ENCODE results near the gene SCD5. TPM values are rescaled to one million over a fixed set of nuclear protein-coding genes. Genes with fewer than 3 reads are reported as not detected.
A peak's percentile ranks its signal among the peaks of the same experiment; 100 is the strongest.

SCD5 gene
- total RNA-seq, 1 donor from 2014 or later = 36.6 TPM

DNA sequence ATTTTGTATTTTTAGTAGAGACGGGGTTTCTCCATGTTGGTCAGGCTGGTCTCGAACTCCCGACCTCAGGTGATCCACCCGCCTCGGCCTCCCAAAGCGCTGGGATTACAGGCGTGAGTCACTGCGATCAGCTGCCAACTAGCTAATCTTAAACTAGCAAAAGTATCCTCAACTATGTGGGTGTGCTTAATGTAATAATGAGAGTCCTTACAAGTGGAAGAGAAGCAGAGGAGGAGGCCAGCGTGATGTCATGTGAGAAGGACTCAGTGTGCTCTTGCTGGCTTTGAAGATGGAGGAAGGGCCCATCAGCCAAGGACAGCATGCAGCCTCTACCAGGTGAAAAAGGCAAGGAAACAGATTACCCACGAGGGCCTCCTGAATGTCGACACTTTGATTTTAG, 19.6 kb downstream of the SCD5 start:
- peaks cover 22% of the 10 kb centered on the region for H3K36me3 Mint-ChIP-seq
- DNase-seq (ENCODE audit: extremely low spot score, unreplicated experiment) = no peak
- H3K4me1 Mint-ChIP-seq (ENCODE audit: unreplicated experiment) = peaks cover 57% of the 10 kb centered on the region

DNA sequence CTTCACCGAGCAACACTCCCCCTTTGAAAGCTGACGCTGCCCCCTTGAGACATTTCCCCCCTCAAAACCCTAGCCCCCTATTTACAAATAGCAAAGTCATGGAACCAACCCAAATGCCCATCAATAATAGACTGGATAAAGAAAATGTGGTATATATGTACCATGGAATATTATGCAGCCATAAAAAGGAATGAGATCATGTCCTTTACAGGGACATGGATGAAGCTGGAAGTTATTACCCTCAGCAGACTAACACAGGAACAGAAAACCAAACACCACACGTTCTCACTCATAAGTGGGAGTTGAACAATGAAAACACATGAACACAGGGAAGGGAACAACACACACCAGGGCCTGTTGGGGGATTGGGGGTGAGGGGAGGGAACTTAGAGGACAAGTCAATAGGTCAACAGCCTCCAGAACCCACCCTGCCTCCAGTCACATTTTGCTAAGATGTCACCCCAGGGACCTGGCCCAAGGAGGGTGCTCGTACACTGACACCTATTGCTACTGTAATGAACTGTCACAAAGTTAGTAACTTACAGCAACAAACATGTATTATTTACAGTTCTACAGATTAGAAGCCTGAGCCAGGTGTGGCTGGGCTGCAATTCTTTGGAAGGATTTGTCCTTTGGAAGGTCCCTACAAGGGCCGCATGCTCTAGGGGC, 20.6 kb downstream of the SCD5 start:
- no peak overlapping the region for H3K4me3 Mint-ChIP-seq
- DNase-seq (ENCODE audit: extremely low spot score, unreplicated experiment) = no peak
- peaks cover 3% of the 10 kb centered on the region for H3K27me3 Mint-ChIP-seq
- peaks cover 55% of the 10 kb centered on the region for H3K4me1 Mint-ChIP-seq (ENCODE audit: unreplicated experiment)
- no peak overlapping the region for H3K27ac Mint-ChIP-seq
- TF ChIP-seq, protein P1, sequence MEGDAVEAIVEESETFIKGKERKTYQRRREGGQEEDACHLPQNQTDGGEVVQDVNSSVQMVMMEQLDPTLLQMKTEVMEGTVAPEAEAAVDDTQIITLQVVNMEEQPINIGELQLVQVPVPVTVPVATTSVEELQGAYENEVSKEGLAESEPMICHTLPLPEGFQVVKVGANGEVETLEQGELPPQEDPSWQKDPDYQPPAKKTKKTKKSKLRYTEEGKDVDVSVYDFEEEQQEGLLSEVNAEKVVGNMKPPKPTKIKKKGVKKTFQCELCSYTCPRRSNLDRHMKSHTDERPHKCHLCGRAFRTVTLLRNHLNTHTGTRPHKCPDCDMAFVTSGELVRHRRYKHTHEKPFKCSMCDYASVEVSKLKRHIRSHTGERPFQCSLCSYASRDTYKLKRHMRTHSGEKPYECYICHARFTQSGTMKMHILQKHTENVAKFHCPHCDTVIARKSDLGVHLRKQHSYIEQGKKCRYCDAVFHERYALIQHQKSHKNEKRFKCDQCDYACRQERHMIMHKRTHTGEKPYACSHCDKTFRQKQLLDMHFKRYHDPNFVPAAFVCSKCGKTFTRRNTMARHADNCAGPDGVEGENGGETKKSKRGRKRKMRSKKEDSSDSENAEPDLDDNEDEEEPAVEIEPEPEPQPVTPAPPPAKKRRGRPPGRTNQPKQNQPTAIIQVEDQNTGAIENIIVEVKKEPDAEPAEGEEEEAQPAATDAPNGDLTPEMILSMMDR (conservative IDR thresholded peaks at IDR 0.05) = no peak
- no peaks in the 10 kb centered on the region for H3K9me3 Mint-ChIP-seq
- H3K36me3 Mint-ChIP-seq = peaks cover 23% of the 10 kb centered on the region

More for the DNA sequence above, 19.6 kb downstream of the SCD5 start:
- Mint-ChIP-seq H3K27me3 (peaks cover 3% of the 10 kb centered on the region), H3K27ac (no peak overlapping the region), H3K9me3 (no peaks in the 10 kb centered on the region), H3K4me3 (no peak overlapping the region)
- TF ChIP-seq, protein P1 (conservative IDR thresholded peaks at IDR 0.05) = no peak

DNA sequence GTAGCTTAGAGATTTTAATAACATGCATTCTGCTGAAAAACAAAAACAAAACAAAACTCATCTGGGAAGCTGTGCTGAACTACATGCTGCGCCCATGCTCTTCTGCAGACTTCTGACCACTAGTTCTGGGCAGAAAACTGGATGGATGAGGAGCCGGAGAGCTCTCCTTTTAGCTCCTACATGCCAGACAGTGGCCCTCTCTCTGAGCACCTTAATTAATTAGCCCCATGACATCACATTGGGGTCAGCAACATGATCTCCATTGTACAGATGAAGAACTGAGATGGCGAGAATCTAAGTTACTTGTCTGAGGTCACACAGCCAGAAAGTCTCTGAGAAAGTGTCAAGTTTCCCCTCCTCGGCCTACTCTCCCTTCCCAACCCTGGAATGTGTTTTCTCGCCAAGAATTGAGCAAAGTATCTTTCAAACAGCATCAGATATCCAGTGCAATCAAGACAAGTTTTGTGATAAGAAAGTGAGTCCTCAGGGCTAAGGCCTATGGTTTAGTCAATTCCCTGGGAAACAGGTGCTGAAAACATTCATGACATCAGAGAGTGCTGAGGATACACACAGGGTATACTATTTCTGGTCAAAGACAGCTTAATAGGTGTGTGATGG, 21.6 kb downstream of the SCD5 start:
- peaks cover 27% of the 10 kb centered on the region for H3K36me3 Mint-ChIP-seq
- no peaks in the 10 kb centered on the region for H3K27me3 Mint-ChIP-seq
- peak overlapping the region; percentile 77 for H3K27ac Mint-ChIP-seq
- H3K4me3 Mint-ChIP-seq = no peak overlapping the region
- DNase-seq (ENCODE audit: extremely low spot score, unreplicated experiment) = no peak
- H3K9me3 Mint-ChIP-seq = no peaks in the 10 kb centered on the region
- TF ChIP-seq, protein P1 (conservative IDR thresholded peaks at IDR 0.05) = no peak
- H3K4me1 Mint-ChIP-seq (ENCODE audit: unreplicated experiment) = peaks cover 46% of the 10 kb centered on the region

DNA sequence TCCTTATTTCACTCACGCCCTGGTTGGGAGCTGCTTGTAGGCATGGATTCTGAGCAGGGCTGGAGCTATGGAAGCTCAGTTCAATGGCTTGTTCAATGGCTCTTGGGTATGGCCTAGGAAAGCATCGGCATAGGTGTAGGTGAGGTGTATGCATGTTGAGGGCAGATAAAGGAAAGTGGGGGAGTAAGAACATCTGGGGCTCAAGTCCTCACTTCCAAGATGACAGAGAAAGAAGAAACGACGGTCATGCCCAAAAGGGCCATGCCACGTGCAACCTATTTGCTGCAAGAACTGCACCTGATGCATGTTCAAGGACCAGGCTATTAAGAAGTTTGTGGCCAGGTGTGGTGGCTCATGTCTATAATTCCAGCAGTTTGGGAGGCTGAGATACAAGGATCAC, 23.4 kb downstream of the SCD5 start:
- no peaks in the 10 kb centered on the region for H3K9me3 Mint-ChIP-seq
- H3K27ac Mint-ChIP-seq = no peak overlapping the region
- no peak for DNase-seq (ENCODE audit: extremely low spot score, unreplicated experiment)
- H3K27me3 Mint-ChIP-seq = no peaks in the 10 kb centered on the region
- peaks cover 27% of the 10 kb centered on the region for H3K36me3 Mint-ChIP-seq
- no peak overlapping the region for H3K4me3 Mint-ChIP-seq
- H3K4me1 Mint-ChIP-seq (ENCODE audit: unreplicated experiment) = peaks cover 36% of the 10 kb centered on the region
- TF ChIP-seq, protein P1 (conservative IDR thresholded peaks at IDR 0.05) = no peak

DNA sequence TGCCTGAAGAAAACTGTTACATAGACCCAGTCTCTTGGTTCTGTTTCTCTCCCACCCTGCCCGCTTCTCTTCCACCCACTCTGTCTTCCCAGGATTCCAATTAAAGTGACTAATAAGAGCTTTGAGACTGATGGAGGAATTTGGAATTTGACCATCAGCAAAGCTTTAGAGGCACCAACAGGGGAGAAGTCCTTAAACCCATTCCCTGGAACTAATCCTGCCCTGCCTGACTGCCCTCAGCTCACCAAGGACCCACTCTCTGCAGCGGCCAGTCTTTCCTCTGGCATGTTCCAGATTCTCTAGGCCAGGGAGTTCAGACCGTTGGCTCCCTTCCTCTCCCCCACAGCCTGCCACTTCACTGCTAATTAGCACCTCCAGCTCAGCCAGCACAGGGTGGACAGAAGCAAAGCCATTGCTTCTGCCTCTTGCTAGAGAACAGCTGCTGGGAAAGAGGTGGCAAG, 23.9 kb downstream of the SCD5 start:
- Mint-ChIP-seq H3K27me3 (no peaks in the 10 kb centered on the region), H3K27ac (no peak overlapping the region), H3K4me3 (no peak overlapping the region), H3K9me3 (no peaks in the 10 kb centered on the region), H3K36me3 (peaks cover 27% of the 10 kb centered on the region), H3K4me1 (ENCODE audit: unreplicated experiment) (peaks cover 31% of the 10 kb centered on the region)
- TF ChIP-seq, protein P1 (conservative IDR thresholded peaks at IDR 0.05) = no peak
- DNase-seq (ENCODE audit: extremely low spot score, unreplicated experiment) = no peak

All from type B pancreatic cell (in vitro differentiated cells).